OCI-LY1 (cell line): Measurements from ENCODE around the gene RAB14.
"Not testable (repeated sequence)": the region's sequence is repeated elsewhere in the genome, so short reads cannot be mapped to it uniquely, and the experiment has no call there.

Experiments used
- H2AFZ ChIP-seq: fragments of 200-600 bp; sonication (generic), shearing (Covaris generic); 2 replicates; pipeline ENCODE4 v1.6.0; 2014; ENCODE audit warnings: antibody characterized with exemption, mild to moderate bottlenecking, low read length
- H3F3A ChIP-seq: fragments of 200-600 bp; sonication (generic), shearing (Covaris generic); 2 replicates; pipeline ENCODE4 v1.6.0; 2014; ENCODE audit warnings: mild to moderate bottlenecking, antibody characterized with exemption, low read length, moderate library complexity; ENCODE audit not compliant: insufficient read depth
- H3K27ac ChIP-seq: fragments of 200-600 bp; sonication (generic); 2 replicates; pipeline ENCODE4 v1.5.1; 2014; ENCODE audit warnings: low read length, mixed run types, mild to moderate bottlenecking, low read depth; ENCODE audit not compliant: poor library complexity, severe bottlenecking
- H3K27me3 ChIP-seq: fragments of 200-600 bp; sonication (generic); 2 replicates; pipeline ENCODE4 v1.6.0; 2014; ENCODE audit warnings: antibody characterized with exemption, mild to moderate bottlenecking, low read length, moderate library complexity; ENCODE audit not compliant: insufficient read depth
- H3K36me3 ChIP-seq: fragments of 200-600 bp; sonication (generic); 2 replicates; pipeline ENCODE4 v1.6.1; 2014; ENCODE audit warnings: mild to moderate bottlenecking, antibody characterized with exemption, low read length, moderate library complexity, mixed read lengths; ENCODE audit not compliant: insufficient read depth
- H3K4me1 ChIP-seq: fragments of 200-600 bp; sonication (generic); 2 replicates; pipeline ENCODE4 v1.5.1; 2014; ENCODE audit warnings: mild to moderate bottlenecking, low read length, moderate library complexity; ENCODE audit not compliant: insufficient read depth, severe bottlenecking
- H3K4me2 ChIP-seq: fragments of 200-600 bp; sonication (generic), shearing (Covaris generic); 2 replicates; pipeline ENCODE4 v1.6.1; 2014; ENCODE audit warnings: low read length
- H3K4me3 ChIP-seq: fragments of 200-600 bp; sonication (generic); 2 replicates; pipeline ENCODE4 v1.5.1; 2014; ENCODE audit warnings: low read length, low read depth, mild to moderate bottlenecking, mixed read lengths; ENCODE audit not compliant: poor library complexity, severe bottlenecking
- H3K79me2 ChIP-seq: fragments of 200-600 bp; shearing (Covaris generic); 2 replicates; pipeline ENCODE4 v1.6.1; 2016; ENCODE audit warnings: mixed run types, low read length, mixed read lengths; ENCODE audit not compliant: insufficient read depth
- H3K9ac ChIP-seq: fragments of 200-600 bp; sonication (generic), shearing (Covaris generic); 2 replicates; pipeline ENCODE4 v1.6.1; 2014; ENCODE audit warnings: mild to moderate bottlenecking, low read length, mixed read lengths
- H3K9me2 ChIP-seq: fragments of 200-600 bp; sonication (generic), shearing (Covaris generic); 2 replicates; pipeline ENCODE4 v1.6.1; 2014; ENCODE audit warnings: low read depth, mild to moderate bottlenecking, low read length, mixed read lengths
- H3K9me3 ChIP-seq: fragments of 200-600 bp; shearing (Covaris generic); 2 replicates; pipeline ENCODE4 v1.6.1; 2014; ENCODE audit warnings: low read length, mixed read lengths
- H4K20me1 ChIP-seq: fragments of 200-600 bp; sonication (generic), shearing (Covaris generic); 2 replicates; pipeline ENCODE4 v1.6.0; 2016; ENCODE audit warnings: mild to moderate bottlenecking, low read length; ENCODE audit not compliant: insufficient read depth
- CTCF ChIP-seq: fragments of 200-600 bp; sonication (generic), shearing (Covaris generic); IDR thresholded peaks from 2 replicates; pipeline ENCODE4 v1.5.1; 2017; ENCODE audit warnings: mild to moderate bottlenecking, antibody characterized with exemption, low read length, moderate library complexity, mixed read lengths
- EZH2 ChIP-seq: fragments of 200-600 bp; sonication (generic), shearing (Covaris generic); IDR thresholded peaks from 2 replicates; pipeline ENCODE4 v1.8.0; 2017; ENCODE audit warnings: borderline replicate concordance, mixed run types, mild to moderate bottlenecking, antibody characterized with exemption, low read length, moderate library complexity, mixed read lengths

The RAB14 gene

GRCh38 chr9:121138561-121138960, 63.1 kb downstream of the RAB14 start:
- Histone ChIP-seq H3K27me3 (no peaks in the 10 kb centered on the region), H3K4me1 (no peaks in the 10 kb centered on the region), H2AFZ (no peak overlapping the region), H3K27ac (no peak overlapping the region), H3K9ac (no peak overlapping the region), H4K20me1 (no peaks in the 10 kb centered on the region), H3K4me2 (no peak overlapping the region), H3K9me2 (no peaks in the 10 kb centered on the region), H3K4me3 (no peak overlapping the region), H3F3A (no peaks in the 10 kb centered on the region), H3K79me2 (0 out of 2 replicates have a peak, but pooled peaks cover 3% of the 10 kb centered on the region), H3K9me3 (no peaks in the 10 kb centered on the region), H3K36me3 (peaks cover 97% of the 10 kb centered on the region)
- TF ChIP-seq EZH2 (no peak), CTCF (no peak)

GRCh38 chr9:121135642-121136041, 66.0 kb downstream of the RAB14 start:
- Histone ChIP-seq H3K79me2 (0 out of 2 replicates have a peak, but pooled peaks cover 3% of the 10 kb centered on the region), H3K9ac (no peak overlapping the region), H4K20me1 (no peaks in the 10 kb centered on the region), H3K9me3 (no peaks in the 10 kb centered on the region), H3K27me3 (no peaks in the 10 kb centered on the region), H2AFZ (no peak overlapping the region), H3K9me2 (no peaks in the 10 kb centered on the region), H3K4me3 (no peak overlapping the region), H3K27ac (no peak overlapping the region), H3K4me2 (no peak overlapping the region), H3F3A (no peaks in the 10 kb centered on the region), H3K4me1 (peaks cover 7% of the 10 kb centered on the region), H3K36me3 (peaks cover 80% of the 10 kb centered on the region)
- TF ChIP-seq CTCF (no peak), EZH2 (no peak)

GRCh38 chr9:121133104-121133816, 68.4 kb downstream of the RAB14 start:
- no peaks in the 10 kb centered on the region for H3F3A ChIP-seq
- no peaks in the 10 kb centered on the region for H3K9me2 ChIP-seq
- H3K9me3 ChIP-seq = no peaks in the 10 kb centered on the region
- H3K36me3 ChIP-seq = peaks cover 57% of the 10 kb centered on the region
- no peak overlapping the region for H2AFZ ChIP-seq
- H3K4me3 ChIP-seq = no peak overlapping the region
- TF ChIP-seq EZH2 = no peak
- no peak for TF ChIP-seq CTCF
- H3K27ac ChIP-seq = no peak overlapping the region
- no peaks in the 10 kb centered on the region for H4K20me1 ChIP-seq
- no peaks in the 10 kb centered on the region for H3K27me3 ChIP-seq
- no peak overlapping the region for H3K9ac ChIP-seq
- 0 out of 2 replicates have a peak, but pooled peaks cover 3% of the 10 kb centered on the region for H3K79me2 ChIP-seq
- peaks cover 7% of the 10 kb centered on the region for H3K4me1 ChIP-seq
- H3K4me2 ChIP-seq = no peak overlapping the region

- peaks cover 57% of the 10 kb centered on the region for H3K36me3 ChIP-seq
- not testable (repeated sequence) for H3K4me3 ChIP-seq, H3K9me3 ChIP-seq, H3K27me3 ChIP-seq, H3K9me2 ChIP-seq, H3F3A ChIP-seq, H3K9ac ChIP-seq, H3K79me2 ChIP-seq, H3K4me2 ChIP-seq, H3K27ac ChIP-seq, H3K4me1 ChIP-seq, H2AFZ ChIP-seq, H4K20me1 ChIP-seq
Measured at GRCh38 chr9:121129384-121129783, 72.3 kb downstream of the RAB14 start.
